OCI-LY7 (cell line): ENCODE data around the gene COL4A3. TPM values are rescaled to one million over a fixed set of nuclear protein-coding genes. Genes with fewer than 3 reads are reported as not detected.
"Not testable (repeated sequence)": the region's sequence is repeated elsewhere in the genome, so short reads cannot be mapped to it uniquely, and the experiment has no call there.

Experiments used
- BruUV-seq: library from RNA; stranded (reverse); fragments of 400-500 nt; replicated peaks from 2 replicates; lab custom pipeline; 2021; lab: Mats Ljungman, UMichigan
- CTCF ChIA-PET: fragments of 300-600 bp; sonication (Branson Sonifier 250); formaldehyde crosslinking; loops from one replicate; lab custom pipeline; 2022; ENCODE audit warnings: antibody characterized with exemption; ENCODE audit not compliant: unreplicated experiment; lab: Charles Lee
- POLR2A ChIA-PET: fragments of 300-600 bp; sonication (Branson Sonifier 250); formaldehyde crosslinking; loops from one replicate; lab custom pipeline; 2022; ENCODE audit warnings: antibody characterized with exemption; lab: Charles Lee
- DNase-seq: peaks from one replicate; pipeline ENCODE4 v3.0.0-alpha.2; 2015; ENCODE audit warnings: low spot score
- H2AFZ ChIP-seq: fragments of 200-600 bp; sonication (generic), shearing (Covaris generic); 2 replicates; pipeline ENCODE4 v1.6.1; 2014; ENCODE audit warnings: mild to moderate bottlenecking, antibody characterized with exemption, low read length, moderate library complexity
- H3K27ac ChIP-seq: fragments of 200-600 bp; sonication (generic); 2 replicates; pipeline ENCODE4 v1.5.1; 2014; ENCODE audit warnings: mixed run types, low read depth, mild to moderate bottlenecking, moderate library complexity, low read length, inconsistent platforms; ENCODE audit not compliant: poor library complexity, severe bottlenecking
- H3K36me3 ChIP-seq: fragments of 200-600 bp; sonication (generic); 2 replicates; pipeline ENCODE4 v1.6.1; 2014; ENCODE audit warnings: mild to moderate bottlenecking, antibody characterized with exemption, low read length, moderate library complexity, mixed read lengths; ENCODE audit not compliant: insufficient read depth
- H3K4me1 ChIP-seq: fragments of 200-600 bp; sonication (generic); 2 replicates; pipeline ENCODE4 v1.5.1; 2014; ENCODE audit warnings: mild to moderate bottlenecking, low read length; ENCODE audit not compliant: insufficient read depth, poor library complexity, severe bottlenecking
- H3K4me2 ChIP-seq: fragments of 200-600 bp; sonication (generic); 2 replicates; pipeline ENCODE4 v1.6.1; 2014; ENCODE audit warnings: mild to moderate bottlenecking, low read length
- H3K4me3 ChIP-seq: fragments of 200-600 bp; sonication (generic); 2 replicates; pipeline ENCODE4 v1.5.1; 2014; ENCODE audit warnings: mild to moderate bottlenecking, low read depth, low read length; ENCODE audit not compliant: poor library complexity, severe bottlenecking
- H3K79me2 ChIP-seq: fragments of 200-600 bp; sonication (generic); 2 replicates; pipeline ENCODE4 v1.6.1; 2016; ENCODE audit warnings: low read depth, mild to moderate bottlenecking, low read length, moderate library complexity, mixed read lengths; ENCODE audit not compliant: insufficient read depth
- H3K9me2 ChIP-seq: fragments of 200-600 bp; sonication (generic); 2 replicates; pipeline ENCODE4 v1.6.1; 2016; ENCODE audit warnings: mild to moderate bottlenecking, low read length, mixed read lengths; ENCODE audit not compliant: insufficient read depth
- H3K9me3 ChIP-seq: fragments of 200-600 bp; sonication (generic); 2 replicates; pipeline ENCODE4 v1.6.1; 2014; ENCODE audit warnings: mild to moderate bottlenecking, mixed run types, low read length, mixed read lengths
- H4K20me1 ChIP-seq: fragments of 200-600 bp; sonication (generic); 2 replicates; pipeline ENCODE4 v1.6.1; 2014; ENCODE audit warnings: mild to moderate bottlenecking, antibody characterized with exemption, low read length, moderate library complexity, mixed read lengths; ENCODE audit not compliant: insufficient read depth
- CTCF ChIP-seq: fragments of 200-600 bp; sonication (generic); conservative IDR thresholded peaks from 2 replicates; pipeline ENCODE4 v1.5.1; 2014; ENCODE audit warnings: mild to moderate bottlenecking, antibody characterized with exemption, low read length, moderate library complexity, mixed read lengths
- EZH2phosphoT487 ChIP-seq: fragments of 200-600 bp; sonication (generic); IDR thresholded peaks from 2 replicates; pipeline ENCODE4 v1.6.1; 2018; ENCODE audit warnings: low read depth, borderline replicate concordance, mild to moderate bottlenecking, mixed run types, antibody characterized with exemption, low read length, moderate library complexity, mixed read lengths
- intact Hi-C: fragments of 100-400 bp; cut with micrococcal nuclease; formaldehyde crosslinking; loops from one replicate; pipeline ENCODE4 v1.10.0; 2022; ENCODE audit not compliant: unreplicated experiment
- total RNA-seq, 2 experiments: library from RNA; depleted of rRNA in 1 of 2; stranded (reverse); fragments of >200 nt in 1 of 2; shearing (Covaris generic) in 1 of 2; gene quantifications; 2 replicates each; pipeline ENCODE4 v1.2.3, GENCODE V29; 2014 to 2022

Gene COL4A3
- total RNA-seq, 2 experiments from 2014 or later = 0.06 to 10.9 TPM

DNA sequence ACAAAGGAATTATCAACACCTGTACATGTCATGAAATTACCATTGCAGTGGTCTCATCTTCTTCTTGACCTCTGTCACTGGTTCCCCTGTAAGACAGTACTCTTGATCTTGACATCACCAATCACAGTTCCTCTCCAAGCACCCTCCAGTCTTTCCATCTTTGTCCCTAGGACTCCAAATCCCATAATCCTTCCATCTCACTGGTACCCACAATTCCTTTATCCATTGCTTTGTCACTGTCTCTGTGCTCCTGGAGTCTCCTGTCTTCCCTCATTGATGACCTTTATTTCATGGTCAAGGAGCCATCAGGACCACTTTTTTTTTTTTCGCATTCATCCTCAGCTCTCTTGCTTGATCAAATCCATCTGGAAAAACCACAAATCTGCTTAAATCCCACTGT is 56.7 kb downstream of the COL4A3 start:
- TF ChIP-seq EZH2phosphoT487 = no peak
- no peak for TF ChIP-seq CTCF
- Histone ChIP-seq H3K9me2 (no peaks in the 10 kb centered on the region), H3K36me3 (no peaks in the 10 kb centered on the region), H3K79me2 (no peaks in the 10 kb centered on the region), H3K27ac (no peak overlapping the region), H3K4me1 (no peaks in the 10 kb centered on the region), H4K20me1 (no peaks in the 10 kb centered on the region), H3K4me3 (no peak overlapping the region), H3K9me3 (no peaks in the 10 kb centered on the region), H3K4me2 (no peak overlapping the region), H2AFZ (no peak overlapping the region)
- DNase-seq = no peak
- ChIA-PET POLR2A (interaction anchor here (0.6 kb wide), 1 partner anchor 1579 kb away, joined by 3 read pairs; no protein-coding TSS in a partner anchor), CTCF (no interaction called here)
- BruUV-seq = no TSS peak
- intact Hi-C loops = no loop called here

DNA sequence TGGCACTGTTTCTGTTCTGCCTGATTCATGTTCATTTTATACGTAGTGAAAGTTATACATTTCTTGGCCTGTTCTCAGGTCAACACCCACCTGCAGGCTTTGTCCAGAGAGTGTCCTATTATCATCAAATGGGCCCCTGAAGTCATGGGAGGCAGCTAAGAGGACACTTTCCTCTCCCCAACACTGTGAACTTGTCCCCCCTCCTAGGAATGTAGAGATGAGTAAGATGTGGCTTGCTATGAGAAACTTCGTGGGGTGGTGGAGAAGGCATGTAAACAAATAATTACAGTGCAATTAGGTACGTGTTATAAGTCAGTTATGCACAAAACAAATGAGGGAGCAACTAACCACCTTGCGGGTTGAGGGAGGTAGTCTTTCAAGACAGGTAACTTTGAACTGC is 57.9 kb downstream of the COL4A3 start:
- POLR2A ChIA-PET = interaction anchor here (0.6 kb wide), 1 partner anchor 16 kb away, joined by 3 read pairs; no protein-coding TSS in a partner anchor
- Histone ChIP-seq H3K27ac (no peak overlapping the region), H3K4me1 (no peaks in the 10 kb centered on the region), H3K4me2 (no peak overlapping the region), H3K36me3 (no peaks in the 10 kb centered on the region), H4K20me1 (no peaks in the 10 kb centered on the region), H3K9me3 (no peaks in the 10 kb centered on the region), H3K9me2 (no peaks in the 10 kb centered on the region), H2AFZ (no peak overlapping the region), H3K79me2 (no peaks in the 10 kb centered on the region), H3K4me3 (no peak overlapping the region)
- CTCF ChIA-PET = no interaction called here
- no peak for DNase-seq
- intact Hi-C loops = no loop called here
- no TSS peak for BruUV-seq
- TF ChIP-seq EZH2phosphoT487 = no peak
- no peak for TF ChIP-seq CTCF

DNA sequence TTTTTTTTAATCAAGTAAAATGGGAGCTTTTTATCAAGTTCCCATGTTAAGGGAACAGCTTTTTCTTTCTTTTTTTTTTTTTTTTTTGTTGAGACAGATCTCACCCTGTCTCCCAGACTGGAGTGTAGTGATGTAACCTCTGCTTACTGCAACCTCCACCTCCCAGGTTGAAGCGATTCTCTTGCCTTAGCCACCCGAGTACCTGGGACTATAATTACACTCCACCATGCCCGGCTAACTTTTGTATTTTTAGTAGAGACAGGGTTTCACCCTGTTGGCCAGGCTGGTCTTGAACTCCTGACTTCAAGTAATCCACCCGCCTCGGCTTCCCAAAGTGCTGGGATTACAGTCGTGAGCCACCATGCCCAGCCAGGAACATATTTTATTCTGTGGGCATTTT is 61.2 kb downstream of the COL4A3 start:
- POLR2A ChIA-PET, intact Hi-C loops, CTCF ChIA-PET: not testable (repeated sequence)

More for the DNA sequence above, 61.2 kb downstream of the COL4A3 start:
- not testable (repeated sequence) for H3K4me2 ChIP-seq, H3K9me3 ChIP-seq, H3K4me3 ChIP-seq, H4K20me1 ChIP-seq, H3K27ac ChIP-seq, H3K4me1 ChIP-seq, BruUV-seq, DNase-seq, H3K36me3 ChIP-seq, H3K9me2 ChIP-seq, H2AFZ ChIP-seq, H3K79me2 ChIP-seq
